Ishikawa (cell line): ENCODE data around the gene RNF114.

Experiments used
- CEBPB ChIP-seq: IDR thresholded peaks from 2 replicates; pipeline ENCODE4 v1.6.1; 2012
- CREB1 ChIP-seq: IDR thresholded peaks from 2 replicates; pipeline ENCODE4 v1.6.1; 2012; ENCODE audit warnings: low read depth
- EGR1 ChIP-seq: IDR thresholded peaks from 2 replicates; pipeline ENCODE4 v1.6.1; 2012
- EP300 ChIP-seq: IDR thresholded peaks from 2 replicates; pipeline ENCODE4 v1.6.1; 2012; ENCODE audit warnings: borderline replicate concordance
- FOXM1 ChIP-seq: IDR thresholded peaks from 2 replicates; pipeline ENCODE4 v1.6.1; 2012; ENCODE audit warnings: low read depth, borderline replicate concordance
- MAX ChIP-seq: IDR thresholded peaks from 2 replicates; pipeline ENCODE4 v1.6.1; 2012
- NFIC ChIP-seq: IDR thresholded peaks from 2 replicates; pipeline ENCODE4 v1.6.1; 2012
- RAD21 ChIP-seq: IDR thresholded peaks from 2 replicates; pipeline ENCODE4 v1.6.1; 2012; ENCODE audit warnings: low read depth
- REST ChIP-seq: IDR thresholded peaks from 2 replicates; pipeline ENCODE4 v1.6.1; 2012; ENCODE audit warnings: low read depth, mild to moderate bottlenecking
- TAF1 ChIP-seq: IDR thresholded peaks from 2 replicates; pipeline ENCODE4 v1.6.1; 2012; ENCODE audit warnings: low read depth, mild to moderate bottlenecking
- TCF12 ChIP-seq: IDR thresholded peaks from 2 replicates; pipeline ENCODE4 v1.6.1; 2012; ENCODE audit warnings: low read depth
- TEAD4 ChIP-seq: IDR thresholded peaks from 2 replicates; pipeline ENCODE4 v1.6.1; 2012
- USF1 ChIP-seq: IDR thresholded peaks from 2 replicates; pipeline ENCODE4 v1.6.1; 2012
- YY1 ChIP-seq: IDR thresholded peaks from 2 replicates; pipeline ENCODE4 v1.6.1; 2012; ENCODE audit warnings: low read depth
- ZBTB7A ChIP-seq: IDR thresholded peaks from 2 replicates; pipeline ENCODE4 v1.6.1; 2012; ENCODE audit warnings: low read depth

Gene RNF114

GRCh38 chr20:49888212-49889000, 47.8 kb upstream of the RNF114 start:
- TF ChIP-seq TAF1: no peak
- no peak for TF ChIP-seq EP300
- TF ChIP-seq CREB1: no peak
- TF ChIP-seq NFIC: no peak
- TF ChIP-seq TCF12: no peak
- no peak for TF ChIP-seq REST
- no peak for TF ChIP-seq ZBTB7A
- TF ChIP-seq RAD21: peak; percentile 88

- TF ChIP-seq YY1: no peak
- TF ChIP-seq RAD21: no peak
- no peak for TF ChIP-seq USF1
- no peak for TF ChIP-seq EGR1
- TF ChIP-seq FOXM1: no peak
- TF ChIP-seq CREB1: no peak
- TF ChIP-seq TEAD4: no peak
- TF ChIP-seq CEBPB: no peak
- TF ChIP-seq NFIC: no peak
- TF ChIP-seq TCF12: no peak
These were observed 46.9 kb upstream of the RNF114 start for GRCh38 chr20:49889001-49889934.

- no peak for TF ChIP-seq EP300
- TF ChIP-seq TAF1: no peak
- TF ChIP-seq CEBPB: no peak
- peak; percentile 61 for TF ChIP-seq RAD21
These were observed 46.3 kb upstream of the RNF114 start for GRCh38 chr20:49889935-49890333.

- TF ChIP-seq USF1 (no peak), NFIC (peak; percentile 45; the same call in 1 of the 2 replicates), CEBPB (no peak), ZBTB7A (no peak)
These were observed 45.5 kb upstream of the RNF114 start for GRCh38 chr20:49890471-49891361.

- TF ChIP-seq YY1 (no peak), RAD21 (no peak), REST (no peak)
These were observed 44.6 kb upstream of the RNF114 start for GRCh38 chr20:49891476-49892110.

GRCh38 chr20:49892260-49892659, 43.9 kb upstream of the RNF114 start:
- TF ChIP-seq TCF12 (no peak), RAD21 (no peak), ZBTB7A (no peak), USF1 (no peak), MAX (no peak), FOXM1 (no peak), EGR1 (no peak), EP300 (no peak), CREB1 (no peak), TEAD4 (no peak), NFIC (no peak), CEBPB (no peak), TAF1 (no peak), REST (no peak), YY1 (no peak)
